ENCODE measurements around the gene CDKN2C.

DNA sequence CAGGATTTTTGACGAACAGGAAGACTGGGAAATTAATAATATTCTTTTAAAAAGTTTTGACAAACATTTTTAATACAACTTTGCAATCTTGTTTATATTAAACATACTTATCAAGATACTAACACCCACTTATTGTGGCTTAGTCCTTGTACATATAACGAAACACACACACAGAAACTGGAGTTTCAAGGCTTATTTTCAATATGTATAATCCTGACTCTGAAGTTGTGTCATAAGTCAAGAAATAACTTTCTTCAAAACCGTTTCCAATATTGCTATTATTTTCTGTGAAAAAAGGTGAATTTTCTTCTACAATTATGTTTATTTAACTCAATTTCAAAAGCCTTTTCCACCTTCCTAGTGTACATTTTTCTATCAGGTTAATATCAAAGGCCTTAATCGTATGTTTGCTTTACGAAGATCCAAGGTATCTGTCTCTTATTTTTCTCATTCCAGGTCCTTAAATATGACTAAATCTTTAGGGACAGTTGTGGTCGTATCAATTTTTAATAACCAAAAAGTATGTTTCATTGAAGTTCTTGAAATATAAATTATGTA, 1.8 kb downstream of the CDKN2C start:
- TF ChIP-seq, protein P1, sequence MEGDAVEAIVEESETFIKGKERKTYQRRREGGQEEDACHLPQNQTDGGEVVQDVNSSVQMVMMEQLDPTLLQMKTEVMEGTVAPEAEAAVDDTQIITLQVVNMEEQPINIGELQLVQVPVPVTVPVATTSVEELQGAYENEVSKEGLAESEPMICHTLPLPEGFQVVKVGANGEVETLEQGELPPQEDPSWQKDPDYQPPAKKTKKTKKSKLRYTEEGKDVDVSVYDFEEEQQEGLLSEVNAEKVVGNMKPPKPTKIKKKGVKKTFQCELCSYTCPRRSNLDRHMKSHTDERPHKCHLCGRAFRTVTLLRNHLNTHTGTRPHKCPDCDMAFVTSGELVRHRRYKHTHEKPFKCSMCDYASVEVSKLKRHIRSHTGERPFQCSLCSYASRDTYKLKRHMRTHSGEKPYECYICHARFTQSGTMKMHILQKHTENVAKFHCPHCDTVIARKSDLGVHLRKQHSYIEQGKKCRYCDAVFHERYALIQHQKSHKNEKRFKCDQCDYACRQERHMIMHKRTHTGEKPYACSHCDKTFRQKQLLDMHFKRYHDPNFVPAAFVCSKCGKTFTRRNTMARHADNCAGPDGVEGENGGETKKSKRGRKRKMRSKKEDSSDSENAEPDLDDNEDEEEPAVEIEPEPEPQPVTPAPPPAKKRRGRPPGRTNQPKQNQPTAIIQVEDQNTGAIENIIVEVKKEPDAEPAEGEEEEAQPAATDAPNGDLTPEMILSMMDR (IDR thresholded peaks at IDR 0.05), result no peak
- TF ChIP-seq ZFX (IDR thresholded peaks at IDR 0.05; ENCODE audit: borderline replicate concordance), result no peak

Measured in 22Rv1 (cell line).